ENCODE data around the gene TANK.
A peak's percentile ranks its signal among the peaks of the same experiment; 100 is the strongest.

DNA sequence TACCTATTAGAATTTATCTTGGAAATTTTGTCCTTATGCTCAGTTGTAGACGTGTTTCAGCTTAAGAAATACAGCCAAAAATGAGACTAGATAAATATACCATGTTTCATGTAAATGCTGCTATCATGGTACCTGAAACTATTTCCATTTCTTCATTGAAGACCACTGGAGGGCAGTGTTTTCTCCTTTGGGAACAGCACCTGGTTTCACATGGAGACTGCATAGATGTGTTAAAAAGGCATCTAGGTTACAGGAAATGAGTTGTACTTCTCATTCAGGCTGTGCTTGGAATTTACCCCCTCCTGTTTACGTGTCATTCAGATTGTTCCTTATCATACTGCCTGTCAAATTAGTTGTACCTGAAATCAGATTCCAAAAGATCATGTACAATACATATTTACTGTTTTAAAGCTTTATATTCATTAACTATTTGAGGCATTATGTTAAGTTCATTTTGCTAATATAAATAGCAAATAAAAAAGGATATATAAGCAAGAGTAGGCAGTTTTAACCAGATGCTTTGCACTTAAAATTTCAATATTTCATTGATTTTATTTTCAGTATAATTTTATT is 90.7 kb downstream of the TANK start:
- TF ChIP-seq CTCF (IDR thresholded peaks at IDR 0.05) = peak in 4 of 6 experiments; percentile 52 to 76 (median 64)
- no peak for TF ChIP-seq POLR2A (IDR thresholded peaks at IDR 0.05)

All from Peyer's patch (tissue), 4 donors.